Measurements from ENCODE around the gene DMC1. TPM values are rescaled to one million over a fixed set of nuclear protein-coding genes. Genes with fewer than 3 reads are reported as not detected.

The DMC1 gene
- total and polyA plus RNA-seq, 2 of the 13 experiments (the other 11 are each of a cell fraction or from before 2014, with no cell fraction given), result 0.82 TPM; not detected in 1

DNA sequence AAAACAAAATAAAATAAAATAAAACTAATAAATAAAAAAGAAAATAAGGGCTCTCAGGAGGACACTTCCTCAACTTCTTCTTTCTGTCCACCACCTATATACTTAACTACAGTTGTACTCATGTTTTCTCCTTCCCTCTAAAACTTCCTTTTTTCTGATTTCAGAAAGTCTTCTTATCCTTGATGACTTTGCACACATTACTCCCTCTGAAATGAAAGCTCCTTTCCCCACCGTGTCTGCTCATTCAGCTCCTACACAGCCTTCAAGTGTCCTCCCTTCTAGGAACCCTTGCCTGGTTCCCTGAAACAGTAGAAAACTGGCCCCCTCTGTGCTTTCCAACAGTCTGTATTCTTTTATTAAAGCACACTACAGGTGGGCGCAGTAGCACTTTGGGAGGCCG is 45.6 kb downstream of the DMC1 start:
- intact Hi-C loops (cut with micrococcal nuclease; ENCODE audit: unreplicated experiment), result no loop called here
- 30% methylated on average over 3 of the region's 3 CpGs for WGBS (ENCODE audit: low lambda C conversion rate)
- Histone ChIP-seq H3K27me3 (ENCODE audit: control insufficient read depth in 1 of 2, insufficient read depth in 2 of 2, low read length in 2 of 2) (no peaks in the 10 kb centered on the region), H2AFZ (ENCODE audit: low read length) (no peak overlapping the region), H3K27ac (ENCODE audit: extremely low read length, insufficient read depth, low read length) (no peak overlapping the region), H3K4me1 (ENCODE audit: insufficient read depth, low read length) (no peaks in the 10 kb centered on the region), H3K36me3 (replicated peaks in 1 of 2; ENCODE audit: control insufficient read depth in 1 of 2, insufficient read depth in 2 of 2, low read length in 2 of 2) (no peaks in the 10 kb centered on the region), H3K9me3 (ENCODE audit: low read length) (no peaks in the 10 kb centered on the region), H3K9ac (ENCODE audit: insufficient read depth, low read depth, low read length) (no peak overlapping the region), H3K4me3 (replicated peaks in 1 of 3; ENCODE audit: insufficient read depth in 1 of 3, low read depth in 2 of 3, low read length in 3 of 3) (no peak overlapping the region), H3K79me2 (ENCODE audit: insufficient read depth, low read length) (no peaks in the 10 kb centered on the region), H4K20me1 (ENCODE audit: insufficient read depth, low read length) (no peaks in the 10 kb centered on the region), H3K4me2 (ENCODE audit: low read depth, low read length) (no peak overlapping the region)
- ATAC-seq (no peak), DNase-seq (ENCODE audit: low spot score) (no peak), FAIRE-seq (no peak)
- no TSS peak for BruUV-seq (replicated peaks)
- in situ Hi-C loops (cut with HindIII; ENCODE audit: extremely low pct_ligation_motif_present, low pct_unique_long_range_greater_than_20kb), result no loop called here
- ChIA-PET POLR2A (no interaction called here), CTCF (ENCODE audit: low intra/inter-chr PET ratio, low total read pairs) (no interaction called here)
- no peak for TF ChIP-seq TBX2 (CRISPR knock-in tag; IDR thresholded peaks at IDR 0.05; ENCODE audit: borderline replicate concordance)
- TF ChIP-seq ZNF703 (CRISPR knock-in tag; IDR thresholded peaks at IDR 0.05; ENCODE audit: borderline replicate concordance), result no peak
- TF ChIP-seq, protein P1, sequence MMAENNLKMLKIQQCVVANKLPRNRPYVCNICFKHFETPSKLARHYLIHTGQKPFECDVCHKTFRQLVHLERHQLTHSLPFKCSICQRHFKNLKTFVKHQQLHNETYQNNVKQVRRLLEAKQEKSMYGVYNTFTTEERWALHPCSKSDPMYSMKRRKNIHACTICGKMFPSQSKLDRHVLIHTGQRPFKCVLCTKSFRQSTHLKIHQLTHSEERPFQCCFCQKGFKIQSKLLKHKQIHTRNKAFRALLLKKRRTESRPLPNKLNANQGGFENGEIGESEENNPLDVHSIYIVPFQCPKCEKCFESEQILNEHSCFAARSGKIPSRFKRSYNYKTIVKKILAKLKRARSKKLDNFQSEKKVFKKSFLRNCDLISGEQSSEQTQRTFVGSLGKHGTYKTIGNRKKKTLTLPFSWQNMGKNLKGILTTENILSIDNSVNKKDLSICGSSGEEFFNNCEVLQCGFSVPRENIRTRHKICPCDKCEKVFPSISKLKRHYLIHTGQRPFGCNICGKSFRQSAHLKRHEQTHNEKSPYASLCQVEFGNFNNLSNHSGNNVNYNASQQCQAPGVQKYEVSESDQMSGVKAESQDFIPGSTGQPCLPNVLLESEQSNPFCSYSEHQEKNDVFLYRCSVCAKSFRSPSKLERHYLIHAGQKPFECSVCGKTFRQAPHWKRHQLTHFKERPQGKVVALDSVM (CRISPR knock-in tag; IDR thresholded peaks at IDR 0.05), result no peak
- no peak for TF ChIP-seq ZNF460 (CRISPR knock-in tag; IDR thresholded peaks at IDR 0.05; ENCODE audit: borderline replicate concordance)
- TF ChIP-seq RARA (CRISPR knock-in tag; IDR thresholded peaks at IDR 0.05), result no peak
- no peak for TF ChIP-seq ZNF577 (CRISPR knock-in tag; IDR thresholded peaks at IDR 0.05; ENCODE audit: borderline replicate concordance, low read depth)
- TF ChIP-seq, protein P2, sequence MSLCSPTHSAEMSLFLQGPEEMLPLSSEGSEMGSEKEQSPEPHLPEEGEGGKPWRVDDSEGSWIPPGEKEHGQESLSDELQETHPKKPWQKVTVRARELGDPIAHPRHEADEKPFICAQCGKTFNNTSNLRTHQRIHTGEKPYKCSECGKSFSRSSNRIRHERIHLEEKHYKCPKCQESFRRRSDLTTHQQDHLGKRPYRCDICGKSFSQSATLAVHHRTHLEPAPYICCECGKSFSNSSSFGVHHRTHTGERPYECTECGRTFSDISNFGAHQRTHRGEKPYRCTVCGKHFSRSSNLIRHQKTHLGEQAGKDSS (CRISPR knock-in tag; IDR thresholded peaks at IDR 0.05; ENCODE audit: borderline replicate concordance, low read depth), result no peak
- no peak for TF ChIP-seq PPARG (CRISPR knock-in tag; conservative IDR thresholded peaks at IDR 0.05)
- no peak for TF ChIP-seq ZNF678 (CRISPR knock-in tag; IDR thresholded peaks at IDR 0.05)
- TF ChIP-seq, protein P3, sequence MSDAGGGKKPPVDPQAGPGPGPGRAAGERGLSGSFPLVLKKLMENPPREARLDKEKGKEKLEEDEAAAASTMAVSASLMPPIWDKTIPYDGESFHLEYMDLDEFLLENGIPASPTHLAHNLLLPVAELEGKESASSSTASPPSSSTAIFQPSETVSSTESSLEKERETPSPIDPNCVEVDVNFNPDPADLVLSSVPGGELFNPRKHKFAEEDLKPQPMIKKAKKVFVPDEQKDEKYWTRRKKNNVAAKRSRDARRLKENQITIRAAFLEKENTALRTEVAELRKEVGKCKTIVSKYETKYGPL (CRISPR knock-in tag; IDR thresholded peaks at IDR 0.05), result no peak
- no peak for TF ChIP-seq KLF15 (CRISPR knock-in tag; IDR thresholded peaks at IDR 0.05; ENCODE audit: borderline replicate concordance)
- no peak for TF ChIP-seq TEAD3 (CRISPR knock-in tag; optimal IDR thresholded peaks at IDR 0.05; ENCODE audit: borderline replicate concordance)
- TF ChIP-seq, protein P4, sequence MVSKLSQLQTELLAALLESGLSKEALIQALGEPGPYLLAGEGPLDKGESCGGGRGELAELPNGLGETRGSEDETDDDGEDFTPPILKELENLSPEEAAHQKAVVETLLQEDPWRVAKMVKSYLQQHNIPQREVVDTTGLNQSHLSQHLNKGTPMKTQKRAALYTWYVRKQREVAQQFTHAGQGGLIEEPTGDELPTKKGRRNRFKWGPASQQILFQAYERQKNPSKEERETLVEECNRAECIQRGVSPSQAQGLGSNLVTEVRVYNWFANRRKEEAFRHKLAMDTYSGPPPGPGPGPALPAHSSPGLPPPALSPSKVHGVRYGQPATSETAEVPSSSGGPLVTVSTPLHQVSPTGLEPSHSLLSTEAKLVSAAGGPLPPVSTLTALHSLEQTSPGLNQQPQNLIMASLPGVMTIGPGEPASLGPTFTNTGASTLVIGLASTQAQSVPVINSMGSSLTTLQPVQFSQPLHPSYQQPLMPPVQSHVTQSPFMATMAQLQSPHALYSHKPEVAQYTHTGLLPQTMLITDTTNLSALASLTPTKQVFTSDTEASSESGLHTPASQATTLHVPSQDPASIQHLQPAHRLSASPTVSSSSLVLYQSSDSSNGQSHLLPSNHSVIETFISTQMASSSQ (IDR thresholded peaks at IDR 0.05; ENCODE audit: low read depth), result no peak
- TF ChIP-seq, protein P4 (CRISPR knock-in tag; IDR thresholded peaks at IDR 0.05; ENCODE audit: borderline replicate concordance), result no peak
- TF ChIP-seq, protein P5, sequence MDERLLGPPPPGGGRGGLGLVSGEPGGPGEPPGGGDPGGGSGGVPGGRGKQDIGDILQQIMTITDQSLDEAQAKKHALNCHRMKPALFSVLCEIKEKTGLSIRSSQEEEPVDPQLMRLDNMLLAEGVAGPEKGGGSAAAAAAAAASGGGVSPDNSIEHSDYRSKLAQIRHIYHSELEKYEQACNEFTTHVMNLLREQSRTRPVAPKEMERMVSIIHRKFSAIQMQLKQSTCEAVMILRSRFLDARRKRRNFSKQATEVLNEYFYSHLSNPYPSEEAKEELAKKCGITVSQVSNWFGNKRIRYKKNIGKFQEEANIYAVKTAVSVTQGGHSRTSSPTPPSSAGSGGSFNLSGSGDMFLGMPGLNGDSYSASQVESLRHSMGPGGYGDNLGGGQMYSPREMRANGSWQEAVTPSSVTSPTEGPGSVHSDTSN (CRISPR knock-in tag; IDR thresholded peaks at IDR 0.05), result no peak
- TF ChIP-seq RNF2 (conservative IDR thresholded peaks at IDR 0.05; ENCODE audit: low read depth), result no peak
- TF ChIP-seq HNF4A (CRISPR knock-in tag; IDR thresholded peaks at IDR 0.05), result no peak
- TF ChIP-seq SMAD3 (CRISPR knock-in tag; IDR thresholded peaks at IDR 0.05), result no peak
